HEK293 (cell line): ENCODE measurements around the gene DLL4.

Experiments
- CTCF ChIP-seq: fragments of 450-650 bp; formaldehyde crosslinking; IDR thresholded peaks from 2 replicates; pipeline ENCODE4 v1.5.1; 2016; ENCODE audit warnings: missing biosample characterization, missing genetic modification characterization
- GLIS2 ChIP-seq: fragments of 450-650 bp; formaldehyde crosslinking; IDR thresholded peaks from 2 replicates; pipeline ENCODE4 v1.5.1; 2016; ENCODE audit warnings: missing biosample characterization, missing genetic modification characterization
- REST ChIP-seq: fragments of 450-650 bp; formaldehyde crosslinking; IDR thresholded peaks from 2 replicates; pipeline ENCODE4 v1.5.1; 2016; ENCODE audit warnings: missing biosample characterization, missing genetic modification characterization
- ZBTB44 ChIP-seq: fragments of 450-650 bp; IDR thresholded peaks from 2 replicates; pipeline ENCODE4 v1.5.1; 2018; ENCODE audit warnings: missing biosample characterization, mild to moderate bottlenecking, missing genetic modification characterization
- ZNF133 ChIP-seq: fragments of 450-650 bp; formaldehyde crosslinking; IDR thresholded peaks from 2 replicates; pipeline ENCODE4 v1.5.1; 2016; ENCODE audit warnings: missing biosample characterization, missing genetic modification characterization
- ZNF239 ChIP-seq: fragments of 450-650 bp; formaldehyde crosslinking; IDR thresholded peaks from 2 replicates; pipeline ENCODE4 v1.5.1; 2016; ENCODE audit warnings: missing biosample characterization, missing genetic modification characterization
- ZNF24 ChIP-seq: fragments of 450-650 bp; formaldehyde crosslinking; IDR thresholded peaks from 2 replicates; pipeline ENCODE4 v1.5.1; 2016; ENCODE audit warnings: missing biosample characterization, missing genetic modification characterization

- no peak for TF ChIP-seq ZNF24
- no peak for TF ChIP-seq ZNF239 (tag by site-specific recombination)
- TF ChIP-seq CTCF, result no peak
- no peak for TF ChIP-seq GLIS2 (tag by site-specific recombination)
- no peak for TF ChIP-seq ZNF133 (tag by site-specific recombination)
- TF ChIP-seq ZBTB44 (tag by site-specific recombination), result no peak
- no peak for TF ChIP-seq REST (tag by site-specific recombination)
These were observed 11.6 kb upstream of the DLL4 start for GRCh38 chr15:40917585-40917984.
